ENCODE results near the gene SCAMP1.

The SCAMP1 gene

DNA sequence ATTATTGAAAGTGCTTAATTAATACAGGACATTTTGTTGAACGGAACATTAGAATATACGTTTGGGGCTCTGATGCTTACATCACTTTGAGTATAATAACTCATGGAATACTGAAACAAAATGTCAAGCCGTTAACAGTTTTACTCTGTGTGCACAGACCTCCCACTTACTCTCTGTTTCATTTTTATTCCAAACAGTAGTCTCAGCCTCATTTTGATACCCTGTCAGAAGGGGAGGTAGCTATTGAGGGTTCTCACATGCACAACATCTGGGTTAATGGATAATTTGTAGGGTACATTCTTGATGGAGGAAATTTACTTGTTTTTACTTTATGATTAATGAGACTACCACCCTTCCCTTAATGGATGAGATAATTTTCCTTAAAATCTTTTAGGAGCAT, 59.0 kb downstream of the SCAMP1 start:
- Histone ChIP-seq H3K4me3 (ENCODE audit: low read depth, low read length) (no peak overlapping the region), H3K27me3 (ENCODE audit: insufficient read depth, low read depth, severe bottlenecking) (no peaks in the 10 kb centered on the region), H3K36me3 (peaks cover 62% of the 10 kb centered on the region), H3K9me3 (ENCODE audit: severe bottlenecking) (no peaks in the 10 kb centered on the region), H3K27ac (no peak overlapping the region)
- TF ChIP-seq, protein P1, sequence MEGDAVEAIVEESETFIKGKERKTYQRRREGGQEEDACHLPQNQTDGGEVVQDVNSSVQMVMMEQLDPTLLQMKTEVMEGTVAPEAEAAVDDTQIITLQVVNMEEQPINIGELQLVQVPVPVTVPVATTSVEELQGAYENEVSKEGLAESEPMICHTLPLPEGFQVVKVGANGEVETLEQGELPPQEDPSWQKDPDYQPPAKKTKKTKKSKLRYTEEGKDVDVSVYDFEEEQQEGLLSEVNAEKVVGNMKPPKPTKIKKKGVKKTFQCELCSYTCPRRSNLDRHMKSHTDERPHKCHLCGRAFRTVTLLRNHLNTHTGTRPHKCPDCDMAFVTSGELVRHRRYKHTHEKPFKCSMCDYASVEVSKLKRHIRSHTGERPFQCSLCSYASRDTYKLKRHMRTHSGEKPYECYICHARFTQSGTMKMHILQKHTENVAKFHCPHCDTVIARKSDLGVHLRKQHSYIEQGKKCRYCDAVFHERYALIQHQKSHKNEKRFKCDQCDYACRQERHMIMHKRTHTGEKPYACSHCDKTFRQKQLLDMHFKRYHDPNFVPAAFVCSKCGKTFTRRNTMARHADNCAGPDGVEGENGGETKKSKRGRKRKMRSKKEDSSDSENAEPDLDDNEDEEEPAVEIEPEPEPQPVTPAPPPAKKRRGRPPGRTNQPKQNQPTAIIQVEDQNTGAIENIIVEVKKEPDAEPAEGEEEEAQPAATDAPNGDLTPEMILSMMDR (IDR thresholded peaks at IDR 0.05; ENCODE audit: low read depth, low read length): no peak
- no peak for DNase-seq

DNA sequence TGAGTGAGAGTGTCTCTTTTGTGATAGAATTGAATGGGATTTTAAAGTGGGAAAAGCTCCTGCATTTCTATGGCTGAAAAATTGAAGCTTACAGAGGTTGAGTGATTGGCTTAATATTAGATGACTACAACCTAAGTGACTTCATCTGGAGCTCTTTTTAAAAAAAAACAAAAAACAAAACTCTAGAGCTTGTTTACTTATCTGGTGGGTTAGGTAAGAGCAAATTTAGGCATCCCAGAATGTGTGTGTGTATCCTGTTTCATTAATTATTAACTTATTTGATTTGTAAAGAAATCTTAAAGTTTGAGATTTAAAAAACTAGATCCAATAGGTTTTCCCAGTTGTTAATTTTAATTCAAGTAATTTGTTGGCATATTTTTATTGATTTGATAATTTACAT, 60.1 kb downstream of the SCAMP1 start:
- Histone ChIP-seq H3K36me3 (peaks cover 61% of the 10 kb centered on the region), H3K9me3 (ENCODE audit: severe bottlenecking) (no peaks in the 10 kb centered on the region), H3K27me3 (ENCODE audit: insufficient read depth, low read depth, severe bottlenecking) (no peaks in the 10 kb centered on the region), H3K4me3 (ENCODE audit: low read depth, low read length) (no peak overlapping the region), H3K27ac (no peak overlapping the region)
- TF ChIP-seq, protein P1 (IDR thresholded peaks at IDR 0.05; ENCODE audit: low read depth, low read length): no peak
- DNase-seq: no peak

DNA sequence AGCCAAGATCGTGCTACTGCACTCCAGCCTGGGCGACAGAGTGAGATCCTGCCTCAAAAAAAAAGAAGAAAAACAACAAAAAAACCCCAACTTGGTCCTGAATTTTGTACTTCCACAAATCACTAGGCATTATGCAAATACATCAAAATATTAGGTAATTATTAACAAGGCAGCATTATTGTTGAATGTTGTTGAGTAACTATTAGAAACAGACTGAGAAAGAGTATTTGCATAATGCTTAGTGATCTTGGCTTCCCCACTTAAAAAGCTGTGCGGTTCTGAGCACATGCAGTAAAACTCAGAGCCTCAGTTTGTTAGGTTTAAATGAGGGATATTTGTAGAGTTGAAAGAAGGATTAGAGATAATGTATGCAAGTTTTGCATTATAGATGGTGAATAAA, 64.2 kb downstream of the SCAMP1 start:
- TF ChIP-seq, protein P1 (IDR thresholded peaks at IDR 0.05; ENCODE audit: low read depth, low read length): no peak
- H3K36me3 ChIP-seq: peaks cover 42% of the 10 kb centered on the region
- no peak for DNase-seq

DNA sequence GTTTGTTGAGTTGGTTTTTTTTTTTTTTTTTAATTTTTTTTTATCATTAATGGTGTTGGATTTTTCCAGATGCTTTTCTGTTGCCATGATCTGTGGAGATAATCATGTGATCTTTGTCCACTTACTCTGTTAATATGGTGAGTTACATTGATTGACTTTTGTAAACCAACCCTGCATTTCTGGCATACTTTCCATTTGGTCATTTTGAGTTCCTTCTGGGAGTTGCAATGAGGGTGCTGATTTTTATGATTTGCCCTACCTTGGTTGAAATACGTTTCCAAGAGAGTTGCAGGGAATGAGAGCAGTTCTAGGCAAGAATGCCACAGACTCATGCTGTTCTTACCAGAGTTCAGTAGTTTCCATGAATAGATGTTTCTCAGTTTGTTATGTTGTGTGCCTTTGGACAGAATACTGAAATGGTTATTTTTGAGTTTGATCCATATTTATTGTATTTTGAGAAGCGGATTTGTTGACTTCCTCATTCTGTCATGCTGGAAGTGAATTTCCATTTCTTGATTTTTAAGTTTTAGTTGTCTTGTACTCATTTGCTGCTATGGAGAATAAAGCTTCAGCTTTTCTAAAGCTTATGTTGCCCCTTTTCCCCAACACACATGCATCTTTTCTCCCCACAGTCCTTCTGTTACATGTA, 69.0 kb downstream of the SCAMP1 start:
- H3K36me3 ChIP-seq: peaks cover 14% of the 10 kb centered on the region
- no peak for DNase-seq
- H3K9me3 ChIP-seq (ENCODE audit: severe bottlenecking): no peaks in the 10 kb centered on the region
- TF ChIP-seq, protein P1 (IDR thresholded peaks at IDR 0.05; ENCODE audit: low read depth, low read length): no peak
- H3K27me3 ChIP-seq (ENCODE audit: insufficient read depth, low read depth, severe bottlenecking): no peaks in the 10 kb centered on the region
- no peak overlapping the region for H3K4me3 ChIP-seq (ENCODE audit: low read depth, low read length)
- no peak overlapping the region for H3K27ac ChIP-seq

More for the DNA sequence above, 64.2 kb downstream of the SCAMP1 start:
- Histone ChIP-seq H3K27ac (no peak overlapping the region), H3K9me3 (ENCODE audit: severe bottlenecking) (no peaks in the 10 kb centered on the region), H3K4me3 (ENCODE audit: low read depth, low read length) (no peak overlapping the region), H3K27me3 (ENCODE audit: insufficient read depth, low read depth, severe bottlenecking) (no peaks in the 10 kb centered on the region)

- TF ChIP-seq, protein P1 (IDR thresholded peaks at IDR 0.05; ENCODE audit: low read depth, low read length): no peak
- no peak overlapping the region for H3K4me3 ChIP-seq (ENCODE audit: low read depth, low read length)
- no peak overlapping the region for H3K27ac ChIP-seq
- no peak for DNase-seq
- no peaks in the 10 kb centered on the region for H3K27me3 ChIP-seq (ENCODE audit: insufficient read depth, low read depth, severe bottlenecking)
- no peaks in the 10 kb centered on the region for H3K9me3 ChIP-seq (ENCODE audit: severe bottlenecking)
- H3K36me3 ChIP-seq: peaks cover 14% of the 10 kb centered on the region
These were observed 70.4 kb downstream of the SCAMP1 start for GRCh38 chr5:78430866-78431265.

DNA sequence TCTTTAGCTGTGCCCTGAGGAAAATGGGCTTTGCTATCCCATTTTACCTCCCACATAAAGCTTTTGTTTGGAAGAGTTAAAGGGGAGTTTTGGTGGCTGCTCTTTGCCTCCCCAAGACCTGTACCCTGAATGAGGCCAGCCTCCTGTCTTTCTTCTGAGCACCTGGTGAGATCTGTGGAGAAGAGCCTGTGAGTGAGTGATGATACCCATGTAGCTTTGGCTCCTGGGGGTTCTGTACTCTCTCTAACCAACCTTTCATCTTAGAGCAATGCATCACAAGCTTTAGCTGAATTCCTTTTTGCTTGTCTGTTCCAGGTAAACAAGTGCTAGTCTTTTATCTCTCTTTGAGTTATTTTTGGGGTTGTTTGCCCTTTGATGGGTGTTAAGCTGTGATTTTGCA, 73.6 kb downstream of the SCAMP1 start:
- Histone ChIP-seq H3K27ac (no peak overlapping the region), H3K4me3 (ENCODE audit: low read depth, low read length) (no peak overlapping the region), H3K36me3 (no peaks in the 10 kb centered on the region), H3K27me3 (ENCODE audit: insufficient read depth, low read depth, severe bottlenecking) (no peaks in the 10 kb centered on the region), H3K9me3 (ENCODE audit: severe bottlenecking) (no peaks in the 10 kb centered on the region)
- TF ChIP-seq, protein P1 (IDR thresholded peaks at IDR 0.05; ENCODE audit: low read depth, low read length): no peak
- no peak for DNase-seq
